Choroid plexus epithelial cell (primary cell): ENCODE data around the gene PTBP2.
A peak's percentile ranks its signal among the peaks of the same experiment; 100 is the strongest.

ENCODE experiments used
- DNase-seq: peaks from one replicate; pipeline ENCODE4 v3.0.0-alpha.2; 2010; ENCODE audit warnings: low read depth
- H3K4me3 ChIP-seq: 2 replicates; pipeline ENCODE4 v1.5.1; 2011; ENCODE audit warnings: low read depth, mild to moderate bottlenecking, control low read depth, low read length, moderate library complexity
- TF ChIP-seq, protein P1 (sequence below): conservative IDR thresholded peaks from 2 replicates; pipeline ENCODE4 v1.5.1; 2011; ENCODE audit warnings: low read depth, mild to moderate bottlenecking, control low read depth, inconsistent platforms, low read length, moderate library complexity

Gene PTBP2

DNA sequence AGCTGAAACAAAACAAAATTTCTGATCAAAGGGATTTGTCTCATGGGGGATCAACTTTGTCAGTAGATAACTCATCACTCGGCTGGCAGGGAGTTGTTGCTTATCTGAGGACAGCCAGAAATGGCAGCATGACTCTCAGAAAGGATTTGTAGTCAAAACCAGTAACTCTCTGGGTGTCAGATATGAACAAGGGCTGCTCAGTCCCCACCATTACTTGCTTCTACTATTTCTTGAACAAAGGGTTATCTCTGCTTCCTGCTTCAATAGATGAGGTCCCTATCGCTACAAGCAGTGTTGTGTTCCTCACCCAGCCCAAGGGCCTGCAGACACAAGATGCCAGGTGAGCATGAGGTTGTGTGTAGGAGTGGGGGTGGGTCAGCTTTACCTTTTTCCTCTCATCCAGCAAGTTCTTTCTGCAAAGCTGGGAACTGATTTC lies 116.2 kb downstream of the PTBP2 start:
- TF ChIP-seq, protein P1, sequence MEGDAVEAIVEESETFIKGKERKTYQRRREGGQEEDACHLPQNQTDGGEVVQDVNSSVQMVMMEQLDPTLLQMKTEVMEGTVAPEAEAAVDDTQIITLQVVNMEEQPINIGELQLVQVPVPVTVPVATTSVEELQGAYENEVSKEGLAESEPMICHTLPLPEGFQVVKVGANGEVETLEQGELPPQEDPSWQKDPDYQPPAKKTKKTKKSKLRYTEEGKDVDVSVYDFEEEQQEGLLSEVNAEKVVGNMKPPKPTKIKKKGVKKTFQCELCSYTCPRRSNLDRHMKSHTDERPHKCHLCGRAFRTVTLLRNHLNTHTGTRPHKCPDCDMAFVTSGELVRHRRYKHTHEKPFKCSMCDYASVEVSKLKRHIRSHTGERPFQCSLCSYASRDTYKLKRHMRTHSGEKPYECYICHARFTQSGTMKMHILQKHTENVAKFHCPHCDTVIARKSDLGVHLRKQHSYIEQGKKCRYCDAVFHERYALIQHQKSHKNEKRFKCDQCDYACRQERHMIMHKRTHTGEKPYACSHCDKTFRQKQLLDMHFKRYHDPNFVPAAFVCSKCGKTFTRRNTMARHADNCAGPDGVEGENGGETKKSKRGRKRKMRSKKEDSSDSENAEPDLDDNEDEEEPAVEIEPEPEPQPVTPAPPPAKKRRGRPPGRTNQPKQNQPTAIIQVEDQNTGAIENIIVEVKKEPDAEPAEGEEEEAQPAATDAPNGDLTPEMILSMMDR, result no peak
- DNase-seq, result no peak
- H3K4me3 ChIP-seq, result no peak overlapping the region

DNA sequence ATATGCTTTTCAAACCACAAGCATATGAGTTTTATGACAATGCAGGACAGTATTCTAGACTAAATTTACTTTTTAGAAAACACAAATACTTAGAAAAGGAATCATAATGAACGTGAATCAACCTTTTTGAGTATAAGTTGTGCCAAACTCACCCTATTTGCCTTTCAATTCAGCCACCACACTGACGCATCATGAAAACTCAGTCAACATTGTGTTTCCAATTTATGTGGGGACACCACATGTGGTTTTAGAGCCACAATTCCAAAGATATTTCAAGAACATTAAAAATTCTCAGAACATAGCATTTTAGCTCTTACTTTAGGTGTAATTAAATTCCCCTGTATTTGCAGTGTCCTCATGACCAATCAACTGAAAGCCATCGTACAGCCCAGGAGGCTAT lies 118.8 kb downstream of the PTBP2 start:
- DNase-seq, result no peak
- no peak overlapping the region for H3K4me3 ChIP-seq
- TF ChIP-seq, protein P1, result no peak

DNA sequence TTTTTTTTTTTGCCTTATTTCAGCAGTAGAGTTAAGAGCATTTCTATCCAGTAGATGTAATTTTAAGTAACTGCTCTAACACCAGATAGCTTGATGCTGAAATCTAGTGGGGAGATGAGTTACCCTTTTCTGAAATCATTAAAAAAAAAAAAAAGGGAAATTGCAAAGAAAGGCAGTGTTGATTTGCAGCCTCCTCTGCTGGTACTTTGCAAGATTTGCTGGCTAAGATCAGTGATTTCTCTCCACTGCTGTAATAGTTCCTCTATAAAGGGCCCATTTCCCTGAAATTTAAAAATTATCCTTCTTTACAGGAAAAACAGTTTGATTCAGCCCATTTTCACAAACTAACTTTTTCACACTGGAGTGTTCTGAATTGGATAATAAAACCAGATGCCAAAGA lies 120.6 kb downstream of the PTBP2 start:
- TF ChIP-seq, protein P1, result peak; percentile 75
- DNase-seq, result peak; percentile 70
- no peak overlapping the region for H3K4me3 ChIP-seq

DNA sequence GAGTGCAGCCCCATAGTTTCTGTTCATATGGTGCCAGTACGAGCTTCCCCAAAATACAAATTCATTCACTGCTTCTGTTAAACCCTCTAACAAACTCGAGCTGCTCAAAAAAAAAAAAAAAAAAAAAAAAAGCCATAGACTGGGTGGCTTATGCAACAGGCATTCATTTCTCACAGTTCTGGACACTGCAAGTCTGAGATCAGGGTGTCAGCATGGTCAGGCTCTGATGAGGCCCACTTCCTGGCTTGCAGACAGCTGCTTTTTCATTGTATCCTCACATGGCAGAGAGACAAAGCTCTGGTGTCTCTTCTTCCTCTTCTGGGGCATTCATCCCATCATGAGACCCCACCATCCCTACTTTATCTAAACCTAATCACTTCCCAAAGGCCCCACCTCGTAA lies 121.6 kb downstream of the PTBP2 start:
- H3K4me3 ChIP-seq, result no peak overlapping the region
- peak; percentile 90 for DNase-seq
- TF ChIP-seq, protein P1, result no peak

DNA sequence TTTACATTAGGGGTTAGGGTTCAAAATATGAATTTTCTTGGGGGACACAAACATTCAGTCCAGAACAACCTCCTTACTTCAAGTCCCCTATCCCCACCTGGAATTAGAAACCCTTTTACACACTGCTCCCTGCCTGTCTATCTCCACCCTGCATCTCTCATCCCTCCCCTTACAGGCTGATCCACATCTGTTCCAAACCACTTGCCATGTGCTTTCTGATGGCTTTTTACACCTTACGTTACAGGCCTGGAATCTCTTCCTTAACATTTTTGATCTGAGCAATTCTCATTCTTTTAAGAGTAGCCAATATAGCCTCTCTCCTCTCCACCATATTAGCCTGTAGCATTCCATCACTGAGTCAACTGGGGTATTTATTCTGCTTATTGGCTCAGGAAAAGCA lies 122.0 kb downstream of the PTBP2 start:
- TF ChIP-seq, protein P1, result no peak
- no peak for DNase-seq

DNA sequence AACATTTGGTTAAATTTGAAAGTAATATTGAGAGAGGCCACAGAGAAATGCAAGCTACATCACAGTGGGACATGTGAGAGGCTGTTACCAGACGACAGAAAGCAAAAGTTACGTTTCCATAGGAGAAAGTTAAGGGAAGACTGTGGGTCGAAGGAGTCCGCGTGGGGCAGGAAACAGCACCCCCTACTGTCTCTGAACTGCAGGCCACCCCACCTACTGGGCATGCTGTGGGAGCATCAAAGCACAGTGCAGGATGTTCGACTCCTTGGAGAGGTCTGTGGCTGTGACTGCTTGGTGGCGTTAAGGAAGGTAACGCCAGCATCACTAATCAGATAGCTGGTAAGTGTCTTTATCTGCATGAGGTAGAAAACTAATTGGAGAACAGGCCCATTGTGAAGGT lies 123.9 kb downstream of the PTBP2 start:
- TF ChIP-seq, protein P1, result peak; percentile 72
- peak; percentile 41 for DNase-seq
- no peak overlapping the region for H3K4me3 ChIP-seq

More for the DNA sequence above, 122.0 kb downstream of the PTBP2 start:
- H3K4me3 ChIP-seq, result no peak overlapping the region

DNA sequence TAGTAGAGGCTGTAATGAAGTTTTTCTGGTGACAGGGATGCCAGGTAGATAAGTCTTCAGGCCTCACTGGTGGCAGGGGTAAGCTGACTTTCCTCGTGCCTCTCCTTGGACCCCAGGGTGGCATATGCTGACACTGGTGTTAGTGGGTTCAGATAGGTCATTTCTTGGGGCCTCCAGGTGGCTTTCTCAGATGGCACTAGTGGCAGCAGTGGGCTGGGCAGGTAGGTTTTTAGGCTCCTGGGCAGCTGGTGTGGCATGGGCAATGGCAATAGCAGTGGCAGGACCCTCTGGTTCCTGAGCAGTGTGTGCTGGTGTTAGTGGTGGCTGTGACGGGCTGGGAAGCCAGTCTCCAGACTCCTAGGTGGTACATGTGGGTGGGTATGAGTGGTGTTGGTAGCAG lies 140.3 kb downstream of the PTBP2 start:
- DNase-seq, result no peak
- TF ChIP-seq, protein P1, result no peak

More for the DNA sequence above, 140.3 kb downstream of the PTBP2 start:
- H3K4me3 ChIP-seq, result no peak overlapping the region
